GM19099 (cell line): Measurements from ENCODE around the gene SRBD1.

Source experiments
- POLR2A ChIP-seq: IDR thresholded peaks from 3 replicates; pipeline ENCODE4 v1.6.1; 2011; ENCODE audit warnings: low read depth; ENCODE audit not compliant: insufficient read length; ENCODE audit errors: extremely low read depth

SRBD1 gene

GRCh38 chr2:45611020-45611859 lies at the start of gene SRBD1:
SRBD1 (minus strand) TSS chr2:45611267; CDS start chr2:45605441, 5,826 bp downstream.
- peak; percentile 89 for TF ChIP-seq POLR2A

GRCh38 chr2:45654250-45654649 lies 43.2 kb upstream of the SRBD1 start:
- TF ChIP-seq POLR2A = no peak

- TF ChIP-seq POLR2A = no peak
These were observed 42.3 kb upstream of the SRBD1 start for GRCh38 chr2:45653122-45653913.

GRCh38 chr2:45652090-45653031 lies 41.3 kb upstream of the SRBD1 start:
- no peak for TF ChIP-seq POLR2A

GRCh38 chr2:45651415-45652089 lies 40.5 kb upstream of the SRBD1 start, which contains the start of gene PRKCE:
PRKCE (plus strand) TSS chr2:45651675.
- TF ChIP-seq POLR2A = no peak

GRCh38 chr2:45650851-45651414 lies 39.9 kb upstream of the SRBD1 start:
- TF ChIP-seq POLR2A = peak; percentile 76

GRCh38 chr2:45649858-45650811 lies 39.1 kb upstream of the SRBD1 start:
- TF ChIP-seq POLR2A = peak; percentile 40

GRCh38 chr2:45649462-45649857 lies 38.4 kb upstream of the SRBD1 start:
- no peak for TF ChIP-seq POLR2A

GRCh38 chr2:45648636-45649035 lies 37.6 kb upstream of the SRBD1 start:
- TF ChIP-seq POLR2A = no peak

- TF ChIP-seq POLR2A = no peak
These were observed 37.0 kb upstream of the SRBD1 start for GRCh38 chr2:45647986-45648520.

- TF ChIP-seq POLR2A = no peak
These were observed 36.3 kb upstream of the SRBD1 start for GRCh38 chr2:45647356-45647755.

GRCh38 chr2:45646289-45646688 lies 35.2 kb upstream of the SRBD1 start:
- no peak for TF ChIP-seq POLR2A
